AG09309 (cell line): ENCODE measurements around the gene TMEM259.

ENCODE experiments used
- DNase-seq: peaks from one replicate; pipeline ENCODE4 v3.0.0-alpha.2; 2010; ENCODE audit warnings: low read depth
- H3K4me3 ChIP-seq: 2 replicates; pipeline ENCODE4 v1.5.1; 2011; ENCODE audit warnings: mild to moderate bottlenecking, low read depth, low read length, moderate library complexity; ENCODE audit not compliant: control insufficient read depth
- CTCF ChIP-seq: IDR thresholded peaks from 2 replicates; pipeline ENCODE4 v1.5.1; 2011; ENCODE audit warnings: mild to moderate bottlenecking, low read depth, low read length, inconsistent platforms; ENCODE audit not compliant: insufficient read depth, control insufficient read depth; ENCODE audit errors: missing control alignments

TMEM259 gene

DNA sequence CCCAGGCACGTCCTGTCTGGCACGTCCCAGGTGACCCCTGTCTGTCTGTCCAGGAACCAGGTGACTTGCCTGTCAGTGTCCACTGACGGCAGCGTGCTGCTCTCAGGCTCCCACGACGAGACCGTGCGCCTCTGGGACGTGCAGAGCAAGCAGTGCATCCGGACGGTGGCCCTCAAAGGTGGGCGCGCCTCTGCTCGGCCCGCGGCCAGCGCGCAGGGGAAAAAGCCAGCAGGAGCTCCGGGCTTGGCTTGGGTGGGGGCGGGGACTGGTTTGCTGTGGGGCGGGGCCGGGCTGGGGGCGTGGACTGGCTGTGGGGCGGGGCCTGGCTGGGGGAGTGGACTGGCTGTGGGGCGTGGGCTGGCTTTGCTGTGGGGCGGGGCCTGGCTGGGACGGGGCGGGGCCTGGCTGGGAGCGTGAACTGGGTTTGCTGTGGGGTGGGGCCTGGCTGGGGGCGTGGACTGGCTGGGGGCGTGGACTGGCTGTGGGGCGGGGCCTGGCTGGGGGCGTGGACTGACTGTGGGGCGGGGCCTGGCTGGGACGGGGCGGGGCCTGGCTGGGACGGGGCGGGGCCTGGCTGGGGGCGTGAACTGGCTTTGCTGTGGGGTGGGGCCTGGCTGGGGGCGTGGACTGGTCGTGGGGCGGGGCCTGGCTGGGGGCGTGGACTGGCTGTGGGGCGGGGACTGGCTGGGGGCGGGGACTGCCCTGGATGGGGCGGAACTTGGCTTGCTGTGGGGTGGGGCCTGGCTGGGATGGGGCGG lies 29.6 kb downstream of the TMEM259 start:
- DNase-seq: no peak
- no peak overlapping the region for H3K4me3 ChIP-seq
- TF ChIP-seq CTCF: no peak

GRCh38 chr19:990746-991145 lies 30.2 kb downstream of the TMEM259 start:
- no peak for DNase-seq
- TF ChIP-seq CTCF: no peak
- no peak overlapping the region for H3K4me3 ChIP-seq

- TF ChIP-seq CTCF: no peak
- DNase-seq: no peak
- no peak overlapping the region for H3K4me3 ChIP-seq
Measured at GRCh38 chr19:990119-990571, 30.8 kb downstream of the TMEM259 start.

DNA sequence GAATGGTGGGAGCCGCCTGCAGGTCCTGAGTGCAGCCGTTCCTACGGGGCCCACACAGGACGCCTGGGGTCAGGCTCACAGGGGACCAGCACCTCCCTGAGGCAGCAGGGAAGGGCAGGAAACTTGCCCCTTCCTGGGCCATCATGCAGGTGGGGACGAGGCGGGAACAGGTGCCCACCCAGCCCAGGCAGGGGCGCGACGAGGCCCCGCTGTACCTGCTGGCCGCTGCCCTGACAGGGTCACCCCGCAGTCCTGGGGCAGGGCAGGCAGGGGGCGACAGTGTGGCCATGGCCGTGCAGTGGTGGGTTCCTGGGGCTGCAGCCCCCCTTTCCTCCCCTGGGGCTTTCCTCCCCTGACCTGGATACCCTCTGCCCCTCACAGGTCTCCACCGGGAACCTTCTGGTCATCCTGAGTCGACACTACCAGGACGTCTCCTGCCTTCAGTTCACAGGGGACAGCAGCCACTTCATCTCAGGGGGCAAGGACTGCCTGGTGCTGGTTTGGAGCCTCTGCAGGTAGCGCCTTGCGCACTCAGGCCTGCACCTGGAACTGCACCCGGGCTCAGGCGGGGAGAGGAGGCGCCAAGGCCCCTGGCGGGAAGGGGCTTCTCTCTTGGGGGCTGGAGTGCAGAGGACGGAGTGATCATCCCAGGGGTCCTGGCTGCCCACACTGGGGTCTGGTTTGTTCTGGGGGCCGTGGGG lies 31.4 kb downstream of the TMEM259 start:
- no peak overlapping the region for H3K4me3 ChIP-seq
- DNase-seq: no peak

DNA sequence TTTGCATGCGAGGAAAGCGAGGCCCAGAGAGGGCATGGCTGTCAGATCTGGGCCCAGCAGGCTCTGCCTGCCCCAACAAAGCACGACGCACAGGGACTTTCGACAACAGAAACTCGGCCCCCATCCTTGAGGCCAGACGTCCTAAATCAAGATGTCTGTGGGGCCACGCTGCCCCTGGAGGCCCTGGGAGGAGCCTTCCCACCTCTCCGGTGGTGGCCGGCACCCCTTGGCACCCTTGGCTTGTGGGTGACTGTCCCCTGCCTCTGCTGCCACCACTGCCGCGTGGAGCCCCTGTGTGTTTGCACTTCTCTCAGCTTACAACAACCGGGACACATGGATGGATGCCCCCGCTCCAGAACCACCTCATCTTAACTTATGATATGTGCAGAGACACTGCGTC lies 32.4 kb downstream of the TMEM259 start:
- no peak for DNase-seq
- no peak overlapping the region for H3K4me3 ChIP-seq
- no peak for TF ChIP-seq CTCF

More for the DNA sequence above, 31.4 kb downstream of the TMEM259 start:
- peak; percentile 29 for TF ChIP-seq CTCF

- no peak for TF ChIP-seq CTCF
- DNase-seq: no peak
- H3K4me3 ChIP-seq: no peak overlapping the region
Measured at GRCh38 chr19:988081-988480, 32.8 kb downstream of the TMEM259 start.

GRCh38 chr19:986083-986482 lies 34.8 kb downstream of the TMEM259 start:
- no peak for DNase-seq
- no peak overlapping the region for H3K4me3 ChIP-seq
- no peak for TF ChIP-seq CTCF
